Fibroblast of pulmonary artery (primary cell): ENCODE measurements around the gene GAPDHS.

Experiments used
- DNase-seq: peaks from one replicate; pipeline ENCODE4 v3.0.0-alpha.2; 2010; ENCODE audit warnings: low read depth
- H3K4me3 ChIP-seq: replicated peaks from 2 replicates; pipeline ENCODE4 v1.5.1; 2011; ENCODE audit warnings: low read depth, mild to moderate bottlenecking, control low read depth, low read length, moderate library complexity
- CTCF ChIP-seq: IDR thresholded peaks from 2 replicates; pipeline ENCODE4 v1.5.1; 2011; ENCODE audit warnings: mild to moderate bottlenecking, control low read depth, low read length, inconsistent platforms; ENCODE audit errors: missing control alignments

The GAPDHS gene

GRCh38 chr19:35533201-35533821 is at the start of gene GAPDHS:
GAPDHS (plus strand) TSS chr19:35533456; CDS start chr19:35533528, 72 bp downstream.
- no peak for TF ChIP-seq CTCF
- no peak within 1 kb of the TSS for H3K4me3 ChIP-seq
- DNase-seq = no peak

GRCh38 chr19:35484252-35485036 is 48.8 kb upstream of the GAPDHS start:
- TF ChIP-seq CTCF = no peak
- DNase-seq = no peak
- H3K4me3 ChIP-seq = no peak overlapping the region

GRCh38 chr19:35486268-35486708 is 47.0 kb upstream of the GAPDHS start:
- no peak for TF ChIP-seq CTCF
- H3K4me3 ChIP-seq = no peak overlapping the region
- no peak for DNase-seq

- no peak for DNase-seq
- TF ChIP-seq CTCF = no peak
- no peak overlapping the region for H3K4me3 ChIP-seq
Observed at GRCh38 chr19:35487656-35488182, 45.5 kb upstream of the GAPDHS start.

- no peak for DNase-seq
- TF ChIP-seq CTCF = no peak
- H3K4me3 ChIP-seq = no peak overlapping the region
Observed at GRCh38 chr19:35488677-35489076, 44.6 kb upstream of the GAPDHS start.

- TF ChIP-seq CTCF = no peak
- no peak for DNase-seq
- H3K4me3 ChIP-seq = no peak within 1 kb of the TSS
Observed at GRCh38 chr19:35490364-35490763, 42.9 kb upstream of the GAPDHS start, which contains the start of gene KRTDAP. KRTDAP (minus strand) TSS chr19:35490464; CDS start chr19:35490442, 22 bp downstream.
